ENCODE results near the gene RAP2B. TPM values are rescaled to one million over a fixed set of nuclear protein-coding genes. Genes with fewer than 3 reads are reported as not detected.

RAP2B gene
- total and polyA plus RNA-seq, 2 of the 13 experiments (the other 11 are each of a cell fraction or from before 2014, with no cell fraction given): 6.4 to 7.1 TPM

- TF ChIP-seq REST (IDR thresholded peaks at IDR 0.05; ENCODE audit: borderline replicate concordance in 1 of 2, low read depth in 1 of 2, low read length in 2 of 2): no peak
- TF ChIP-seq ZNF329 (CRISPR knock-in tag; IDR thresholded peaks at IDR 0.05; ENCODE audit: low read depth): 0 out of 2 replicates have a peak, but pooled peaks have one; percentile 36
- TF ChIP-seq, protein P1, sequence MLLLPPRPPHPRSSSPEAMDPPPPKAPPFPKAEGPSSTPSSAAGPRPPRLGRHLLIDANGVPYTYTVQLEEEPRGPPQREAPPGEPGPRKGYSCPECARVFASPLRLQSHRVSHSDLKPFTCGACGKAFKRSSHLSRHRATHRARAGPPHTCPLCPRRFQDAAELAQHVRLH (CRISPR knock-in tag; IDR thresholded peaks at IDR 0.05; ENCODE audit: borderline replicate concordance, low read depth): peak; percentile 64; the same call in 1 of the 2 replicates
- 0 out of 2 replicates have a peak, but pooled peaks have one; percentile 75 for TF ChIP-seq SMAD9 (CRISPR knock-in tag; IDR thresholded peaks at IDR 0.05)
- peak; percentile 64; the same call in 1 of the 2 replicates for TF ChIP-seq PITX1 (CRISPR knock-in tag; IDR thresholded peaks at IDR 0.05)
- TF ChIP-seq HINFP (CRISPR knock-in tag; IDR thresholded peaks at IDR 0.05; ENCODE audit: low read depth): peak; percentile 61; the same call in 1 of the 2 replicates
- no peak for TF ChIP-seq USF2 (IDR thresholded peaks at IDR 0.05; ENCODE audit: low read depth, low read length)
- no peak for TF ChIP-seq USF2 (CRISPR knock-in tag; IDR thresholded peaks at IDR 0.05; ENCODE audit: borderline replicate concordance)
- TF ChIP-seq ZFY (CRISPR knock-in tag; IDR thresholded peaks at IDR 0.05): no peak
- TF ChIP-seq ZNF292 (CRISPR knock-in tag; IDR thresholded peaks at IDR 0.05; ENCODE audit: borderline replicate concordance, low read depth): peak; percentile 91
- TF ChIP-seq SAP130 (CRISPR knock-in tag; IDR thresholded peaks at IDR 0.05; ENCODE audit: low read depth): peak; percentile 72
- TF ChIP-seq TGIF2 (CRISPR knock-in tag; IDR thresholded peaks at IDR 0.05): peak; percentile 55; the same call in 1 of the 2 replicates
- TF ChIP-seq SAFB2 (CRISPR knock-in tag; IDR thresholded peaks at IDR 0.05; ENCODE audit: borderline replicate concordance, low read depth): peak; percentile 85; the same call in 1 of the 2 replicates
- TF ChIP-seq ZNF337 (CRISPR knock-in tag; IDR thresholded peaks at IDR 0.05; ENCODE audit: borderline replicate concordance, low read depth): peak; percentile 87; the same call in 1 of the 2 replicates
- 0 out of 2 replicates have a peak, but pooled peaks have one; percentile 38 for TF ChIP-seq HBP1 (CRISPR knock-in tag; IDR thresholded peaks at IDR 0.05; ENCODE audit: low read depth)
- TF ChIP-seq ZNF709 (CRISPR knock-in tag; IDR thresholded peaks at IDR 0.05): peak; percentile 58; the same call in 1 of the 2 replicates
- peak; percentile 36; the same call in 1 of the 2 replicates for TF ChIP-seq RXRB (CRISPR knock-in tag; IDR thresholded peaks at IDR 0.05; ENCODE audit: borderline replicate concordance)
- peak; percentile 87 for TF ChIP-seq MED1 (CRISPR knock-in tag; IDR thresholded peaks at IDR 0.05)
- TF ChIP-seq FOSL2 (CRISPR knock-in tag; IDR thresholded peaks at IDR 0.05): peak; percentile 85
Observed at GRCh38 chr3:153160451-153161137, 1.4 kb upstream of the RAP2B start (continued).
